GM21447 (cell line): ENCODE results near the gene KCNN1.
"Not testable (repeated sequence)": the region's sequence is repeated elsewhere in the genome, so short reads cannot be mapped to it uniquely, and the experiment has no call there.

ENCODE experiments used
- ATAC-seq: cut with Tn5 transposase; IDR thresholded peaks from one replicate; pipeline ENCODE4 v1.9.1; 2021; ENCODE audit not compliant: unreplicated experiment

KCNN1 gene

DNA sequence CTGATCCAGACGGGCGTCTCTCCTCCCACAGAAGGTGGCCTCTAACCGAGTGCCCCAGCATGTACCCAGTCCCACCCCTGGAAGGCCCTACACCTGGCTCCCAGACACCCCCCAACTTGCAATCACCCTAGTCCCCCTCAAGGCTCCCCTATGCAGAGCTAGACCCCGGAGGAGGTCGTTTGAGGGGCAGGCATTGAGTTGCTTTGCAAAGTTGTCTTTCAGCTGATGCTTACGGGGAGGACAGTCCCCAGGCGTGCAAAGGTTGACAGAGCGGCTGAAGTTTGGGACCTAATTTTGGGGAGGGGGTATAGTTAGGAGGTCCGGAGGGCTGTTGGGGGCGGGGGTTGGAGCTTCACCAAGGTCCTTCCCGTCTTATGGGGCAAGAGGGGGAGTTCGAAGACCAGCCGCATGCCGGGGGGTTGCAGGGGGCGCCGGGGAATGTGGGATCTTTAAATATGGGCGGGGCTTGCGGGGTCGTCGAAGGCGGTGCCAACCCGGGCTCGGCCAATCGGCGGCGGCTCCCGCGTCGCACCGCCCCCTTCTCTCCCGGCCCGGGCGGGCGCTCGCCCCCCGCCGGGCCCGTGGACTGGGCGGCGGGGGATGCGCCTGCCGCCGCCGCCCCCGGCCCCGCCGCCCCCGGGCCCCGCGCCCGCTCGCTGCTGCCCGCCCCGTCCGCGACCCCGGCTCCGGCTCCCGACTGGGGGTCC, at the start of gene KCNN1:
TSS of gene KCNN1 (plus strand) at position 558 of the 707 bp plus-strand sequence. CDS start 6,782 bp downstream, outside the sequence.
- ATAC-seq, result no peak

DNA sequence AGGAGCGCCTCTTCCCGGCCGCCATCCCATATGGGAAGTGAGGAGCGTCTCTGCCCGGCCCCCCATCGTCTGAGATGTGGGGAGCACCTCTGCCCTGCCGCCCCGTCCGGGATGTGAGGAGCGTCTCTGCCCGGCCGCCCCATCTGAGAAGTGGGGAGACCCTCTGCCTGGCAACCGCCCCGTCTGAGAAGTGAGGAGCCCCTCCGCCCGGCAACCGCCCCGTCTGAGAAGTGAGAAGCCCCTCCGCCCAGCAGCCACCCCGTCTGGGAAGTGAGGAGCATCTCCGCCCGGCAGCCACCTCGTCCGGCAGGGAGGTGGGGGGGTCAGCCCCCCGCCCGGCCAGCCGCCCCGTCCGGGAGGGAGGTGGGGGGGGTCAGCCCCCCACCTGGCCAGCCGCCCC, 48.8 kb upstream of the KCNN1 start:
- not testable (repeated sequence) for ATAC-seq

DNA sequence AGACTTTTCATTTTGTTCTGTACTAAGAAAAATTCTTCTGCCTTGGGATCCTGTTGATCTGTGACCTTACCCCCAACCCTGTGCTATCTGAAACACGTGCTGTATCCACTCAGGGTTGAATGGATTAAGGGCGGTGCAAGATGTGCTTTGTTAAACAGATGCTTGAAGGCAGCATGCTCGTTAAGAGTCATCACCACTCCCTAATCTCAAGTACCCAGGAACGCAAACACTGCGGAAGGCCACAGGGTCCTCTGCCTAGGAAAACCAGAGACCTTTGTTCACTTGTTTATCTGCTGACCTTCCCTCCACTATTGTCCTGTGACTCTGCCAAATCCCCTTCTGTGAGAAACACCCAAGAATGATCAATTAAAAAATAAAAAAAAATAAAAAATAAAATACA, 47.8 kb upstream of the KCNN1 start:
- ATAC-seq, result not testable (repeated sequence)

DNA sequence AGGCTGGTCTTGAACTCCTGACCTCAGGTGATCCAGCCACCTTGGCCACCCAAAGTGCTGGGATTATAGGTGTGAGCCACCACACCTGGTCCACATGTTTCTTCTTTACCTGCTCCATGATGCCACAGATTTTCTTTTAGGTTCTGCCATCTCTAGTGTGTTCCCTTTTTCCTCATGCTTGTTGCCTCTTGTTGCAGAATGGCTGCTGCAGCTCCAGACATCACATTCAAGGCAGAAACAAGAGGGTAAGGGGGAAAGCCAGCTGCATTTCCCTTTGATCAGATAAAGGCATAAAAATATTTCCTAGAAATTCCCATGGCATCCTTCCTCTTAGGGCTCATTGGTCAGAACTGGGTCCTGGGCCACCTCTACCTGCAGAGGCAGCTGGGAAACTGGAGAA, 46.4 kb upstream of the KCNN1 start:
- ATAC-seq, result no peak

DNA sequence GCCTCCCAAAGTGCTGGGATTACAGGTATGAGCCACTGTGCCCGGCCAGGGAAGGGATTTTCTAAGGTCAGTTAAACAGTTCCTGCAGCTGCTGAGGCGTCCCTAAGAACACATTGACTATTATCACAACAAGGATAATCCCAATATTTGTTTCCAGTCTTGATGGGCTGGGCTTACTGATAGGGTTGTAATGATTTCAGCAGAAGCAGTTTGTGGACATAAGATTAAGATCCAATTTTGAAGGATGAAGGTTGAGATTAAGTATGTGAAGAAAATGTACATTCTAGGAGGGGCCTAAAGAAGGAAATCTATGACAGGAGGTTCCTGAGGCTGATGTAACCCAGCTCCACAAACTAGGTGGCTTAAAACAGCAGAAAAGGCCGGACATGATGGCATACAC, 44.8 kb upstream of the KCNN1 start:
- no peak for ATAC-seq

DNA sequence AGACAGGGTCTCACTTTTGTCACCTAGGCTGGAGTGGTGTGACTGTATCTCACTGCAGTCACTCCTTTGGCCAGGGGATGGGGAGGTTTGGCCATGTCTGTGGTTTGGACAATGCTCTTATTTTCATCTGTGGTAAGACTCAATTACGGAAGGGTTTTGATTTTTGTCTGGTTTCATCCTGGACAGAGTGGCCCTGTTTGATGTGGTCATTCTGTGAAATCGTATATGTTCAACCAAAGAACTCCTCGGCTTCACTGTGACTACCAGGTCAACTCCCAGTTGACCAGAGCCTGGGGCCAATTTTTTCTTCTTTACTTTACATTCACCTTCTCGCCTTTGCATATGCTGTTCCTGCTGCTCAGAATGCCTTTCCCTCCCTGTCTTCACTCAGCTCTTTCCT, 40.9 kb upstream of the KCNN1 start:
- no peak for ATAC-seq

DNA sequence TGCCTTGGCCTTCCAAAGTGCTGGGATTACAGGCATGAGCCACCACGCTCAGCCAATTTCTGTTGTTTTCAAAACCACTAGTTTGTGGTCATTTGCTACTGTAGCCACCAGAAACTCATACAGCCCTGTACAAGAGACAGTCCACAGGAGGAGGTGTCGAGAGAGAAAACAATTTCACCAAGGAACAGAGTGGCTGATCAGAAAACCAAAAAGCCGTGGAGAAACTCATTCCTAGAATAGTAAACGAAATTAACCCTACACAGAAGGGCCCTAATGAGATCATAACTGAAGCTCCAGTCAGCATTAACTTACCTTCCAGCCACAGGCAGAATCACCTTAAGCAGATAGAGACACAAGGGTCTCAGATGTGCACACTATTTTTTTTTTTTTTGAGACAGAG, 37.9 kb upstream of the KCNN1 start:
- ATAC-seq, result no peak

DNA sequence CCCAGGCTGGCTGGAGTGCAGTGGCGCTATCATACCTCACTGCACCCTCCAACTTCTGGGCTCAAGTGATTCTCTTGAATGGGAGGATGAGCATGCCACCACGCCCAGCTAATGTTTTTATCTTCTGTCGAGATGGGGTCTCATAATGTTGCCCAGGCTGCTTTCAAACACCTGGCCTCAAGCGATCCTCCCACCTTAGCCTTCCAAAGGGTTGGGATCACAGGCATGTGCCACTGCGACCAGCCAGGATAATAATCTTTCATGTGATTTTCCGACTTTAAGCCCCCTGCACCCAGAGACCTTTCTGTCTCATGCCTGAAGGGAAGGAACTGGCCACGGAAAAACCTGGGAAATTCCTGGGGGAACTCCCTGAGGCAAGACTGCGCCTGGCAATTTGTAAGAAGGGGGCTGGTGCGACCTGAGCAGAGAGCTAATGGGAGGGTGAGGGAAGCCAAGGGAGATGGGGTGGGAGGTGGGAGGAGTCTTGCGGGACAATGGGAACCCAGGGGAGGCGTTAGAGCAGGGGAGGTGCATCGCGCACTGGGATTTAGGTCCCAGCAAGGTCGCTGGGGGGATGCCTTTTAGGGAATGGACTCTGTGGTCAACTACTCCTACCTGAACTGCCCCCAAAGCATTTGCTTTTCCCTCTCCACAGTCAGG, 35.2 kb upstream of the KCNN1 start:
- no peak for ATAC-seq

DNA sequence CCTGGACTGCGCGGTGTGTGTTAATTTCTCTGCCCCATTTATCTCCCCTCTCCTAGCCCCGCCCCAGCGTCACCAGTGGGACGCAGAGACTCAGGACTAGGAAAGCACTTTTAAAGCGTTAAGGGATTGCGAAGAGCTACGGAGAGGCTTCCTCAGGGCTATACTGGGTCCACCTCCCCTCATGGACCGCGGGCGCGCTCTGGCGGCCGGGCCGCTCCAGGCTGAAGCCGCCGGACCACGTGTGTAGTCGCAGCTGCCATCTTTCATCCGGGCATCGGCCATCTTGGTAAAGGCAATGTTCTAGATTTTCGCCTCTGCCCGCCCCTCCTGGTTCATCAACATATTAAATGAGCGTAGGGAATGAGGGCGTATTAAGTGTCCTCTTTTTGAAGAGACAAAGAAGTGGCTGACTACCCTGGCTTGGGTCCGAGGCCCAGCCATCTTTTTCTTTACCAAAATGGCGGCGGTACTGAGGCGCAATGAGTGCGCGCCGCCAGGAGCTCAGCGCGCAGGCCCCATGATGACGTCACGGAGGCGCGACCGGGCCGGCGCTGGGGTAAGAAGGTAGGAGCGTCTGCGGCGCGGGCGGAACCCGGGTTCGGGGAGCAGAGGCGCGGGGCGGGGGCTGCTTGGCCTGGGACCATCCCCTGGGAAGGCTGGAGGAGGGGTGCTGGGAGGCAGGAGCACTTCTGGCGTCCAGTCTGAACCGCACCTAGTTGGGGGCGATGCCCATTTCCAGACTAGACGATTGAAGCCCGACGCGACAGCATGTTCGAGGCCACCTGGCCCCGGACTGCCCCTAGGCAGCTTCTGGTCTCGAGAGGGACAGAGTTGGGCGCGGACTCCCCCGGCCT, 34.2 kb upstream of the KCNN1 start, which contains the start of gene CCDC124:
TSS of gene CCDC124 (plus strand) at position 531 of the 854 bp plus-strand sequence. CDS start 3,406 bp downstream, outside the sequence.
- ATAC-seq, result peak; percentile 65

DNA sequence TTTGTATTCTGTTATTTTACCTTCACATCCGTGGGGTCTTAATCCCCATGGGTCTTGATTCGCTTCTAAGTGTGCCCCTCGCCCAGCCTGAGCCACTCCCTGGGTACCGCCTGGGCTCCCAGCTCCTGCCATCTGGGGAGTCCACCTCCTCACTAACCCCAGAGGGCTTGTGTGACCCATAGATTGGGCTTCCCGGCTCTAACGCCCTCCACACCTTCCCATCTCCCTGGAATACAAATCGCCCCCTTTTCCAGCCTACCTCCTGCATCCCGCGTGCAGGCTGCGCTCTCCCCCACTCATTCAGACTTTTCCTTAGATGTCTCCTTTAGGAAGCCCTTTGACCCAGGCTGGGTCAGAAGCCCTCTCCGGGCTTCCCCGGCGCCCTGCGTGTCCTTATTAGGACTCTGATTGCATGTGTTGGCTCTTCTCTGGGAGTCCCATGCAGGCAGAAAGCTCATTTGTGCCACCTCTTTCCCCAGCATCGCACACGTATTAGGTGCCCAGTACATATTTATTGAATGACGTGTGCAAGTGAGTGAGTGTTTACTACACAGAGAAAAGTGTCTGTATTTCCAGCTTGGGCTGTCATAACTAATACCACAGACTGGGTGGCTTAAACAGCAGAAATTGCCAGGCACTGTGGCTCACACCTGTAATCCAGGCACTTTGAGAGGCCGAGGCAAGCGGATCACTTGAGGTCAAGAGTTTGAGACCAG, 33.3 kb upstream of the KCNN1 start:
- ATAC-seq, result no peak

DNA sequence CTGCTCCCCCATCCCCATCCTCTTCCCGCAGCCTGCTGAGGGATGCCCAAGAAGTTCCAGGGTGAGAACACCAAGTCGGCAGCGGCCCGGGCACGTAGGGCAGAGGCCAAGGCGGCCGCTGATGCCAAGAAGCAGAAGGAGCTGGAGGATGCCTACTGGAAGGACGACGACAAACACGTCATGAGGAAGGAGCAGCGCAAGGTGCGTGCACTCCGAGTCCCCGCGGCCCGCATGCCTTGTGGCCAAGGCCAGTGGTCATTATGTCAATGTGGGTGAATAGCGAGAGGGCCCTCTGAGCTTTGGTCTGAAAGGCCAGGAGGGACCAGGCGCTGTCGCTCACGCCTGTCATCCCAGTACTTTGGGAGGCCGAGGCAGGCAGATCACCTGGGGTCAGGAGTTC, 30.5 kb upstream of the KCNN1 start:
- no peak for ATAC-seq

DNA sequence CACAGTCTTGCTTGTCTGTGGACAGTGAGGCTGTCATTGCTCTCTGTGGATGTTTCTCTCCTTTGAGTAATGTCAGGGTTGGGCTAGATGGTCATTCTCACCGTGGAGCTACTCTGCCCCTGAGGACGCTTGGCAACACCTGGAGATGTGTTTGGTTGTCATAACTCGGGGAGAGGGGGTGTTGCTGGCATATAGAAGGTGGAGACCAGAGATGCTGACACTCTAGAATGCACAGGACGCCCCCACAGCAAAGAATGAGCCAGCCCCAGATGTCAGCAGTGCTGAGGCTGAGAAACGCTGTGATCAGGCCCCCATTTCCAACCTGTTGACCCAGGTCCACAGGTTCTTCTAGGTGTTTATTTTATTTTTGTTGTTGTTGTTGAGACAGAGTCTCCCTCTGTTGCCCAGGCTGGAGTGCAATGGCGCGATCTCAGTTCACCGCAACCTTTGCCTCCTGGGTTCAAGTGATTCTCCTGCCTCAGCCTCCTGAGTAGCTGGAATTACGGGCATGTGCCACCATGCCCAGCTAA, 29.5 kb upstream of the KCNN1 start:
- ATAC-seq, result no peak

DNA sequence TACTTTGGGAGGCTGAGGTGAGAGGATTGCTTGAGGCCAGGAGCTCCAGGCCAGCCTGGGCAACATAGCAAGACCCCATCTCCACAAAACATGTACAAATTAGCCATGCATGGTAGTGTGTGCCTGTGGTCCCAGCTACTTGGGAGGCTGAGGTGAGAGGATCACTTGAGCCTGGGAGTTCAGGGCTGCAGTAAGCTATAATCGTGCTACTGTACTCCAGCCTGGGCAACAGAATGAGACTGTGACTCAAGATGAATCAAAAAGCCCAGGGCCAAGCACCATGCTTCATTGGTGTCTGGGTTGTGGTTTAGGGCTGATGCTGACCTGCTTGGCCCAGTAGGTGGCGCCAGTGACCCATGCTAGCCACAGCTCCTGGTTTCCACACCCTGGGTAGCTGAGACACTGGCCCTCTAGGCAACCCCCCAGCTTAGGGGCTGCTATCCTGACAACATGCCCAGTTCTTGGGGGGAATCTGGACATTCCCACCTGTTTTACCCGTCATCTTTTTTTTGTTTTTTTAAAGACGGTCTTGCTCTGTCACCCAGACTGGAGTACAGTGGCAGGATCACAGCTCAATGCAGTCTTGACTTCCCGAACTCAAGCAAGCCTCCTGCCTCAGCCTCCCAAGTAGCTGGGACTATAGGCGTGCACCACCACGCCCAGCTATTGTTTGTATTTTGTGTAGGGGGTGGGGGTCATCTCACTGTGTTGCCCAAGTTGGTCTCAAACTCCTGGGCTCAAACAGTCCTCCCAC, 28.6 kb upstream of the KCNN1 start:
- no peak for ATAC-seq

DNA sequence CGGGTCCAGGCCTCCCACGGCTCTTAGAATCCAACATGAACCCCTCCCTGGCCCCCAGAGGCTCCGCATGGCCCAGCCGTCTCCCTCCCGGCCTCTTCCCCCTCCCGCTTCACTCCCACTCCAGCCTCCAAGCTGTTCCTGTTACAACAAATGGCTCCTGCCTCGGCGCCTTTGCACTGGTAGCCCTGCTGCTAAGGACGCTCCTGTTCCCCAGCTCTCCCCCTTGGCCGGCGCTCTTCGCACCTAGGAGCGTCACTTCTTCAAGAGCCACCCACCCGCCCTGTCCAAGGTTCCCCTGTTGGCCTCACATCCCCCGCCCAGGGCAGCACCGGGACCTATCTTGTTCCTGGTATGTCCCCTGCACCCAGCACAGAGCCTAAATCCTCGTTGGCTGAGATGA, 24.7 kb upstream of the KCNN1 start:
- ATAC-seq, result no peak

DNA sequence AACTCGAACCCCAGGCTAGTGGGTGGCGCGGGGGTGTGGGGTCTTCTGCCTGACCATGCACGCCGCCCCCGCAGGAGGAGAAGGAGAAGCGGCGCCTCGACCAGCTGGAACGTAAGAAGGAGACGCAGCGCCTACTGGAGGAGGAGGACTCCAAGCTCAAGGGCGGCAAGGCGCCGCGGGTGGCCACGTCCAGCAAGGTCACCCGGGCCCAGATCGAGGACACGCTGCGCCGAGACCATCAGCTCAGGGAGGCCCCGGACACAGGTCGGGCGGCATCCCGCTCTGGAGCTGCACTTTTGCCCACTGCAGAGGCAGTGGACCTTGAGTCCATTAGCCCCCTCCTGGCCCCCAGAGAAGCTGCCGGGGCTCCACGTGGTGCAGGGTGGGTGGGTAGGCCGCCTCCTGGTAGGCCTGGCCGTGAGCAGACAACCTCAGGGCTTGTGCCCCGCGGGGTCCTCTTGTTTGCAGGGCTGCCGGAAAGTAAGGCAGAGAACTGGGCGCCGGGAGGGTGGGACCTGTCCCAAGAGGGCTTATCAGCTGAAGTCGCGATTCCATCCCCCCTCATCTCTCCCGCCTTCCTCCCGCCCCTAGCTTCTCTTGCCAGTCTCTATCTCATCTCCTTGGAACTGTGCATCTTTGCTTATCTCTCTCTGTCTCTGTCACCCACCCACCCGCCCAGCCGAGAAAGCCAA, 24.2 kb upstream of the KCNN1 start:
- no peak for ATAC-seq

DNA sequence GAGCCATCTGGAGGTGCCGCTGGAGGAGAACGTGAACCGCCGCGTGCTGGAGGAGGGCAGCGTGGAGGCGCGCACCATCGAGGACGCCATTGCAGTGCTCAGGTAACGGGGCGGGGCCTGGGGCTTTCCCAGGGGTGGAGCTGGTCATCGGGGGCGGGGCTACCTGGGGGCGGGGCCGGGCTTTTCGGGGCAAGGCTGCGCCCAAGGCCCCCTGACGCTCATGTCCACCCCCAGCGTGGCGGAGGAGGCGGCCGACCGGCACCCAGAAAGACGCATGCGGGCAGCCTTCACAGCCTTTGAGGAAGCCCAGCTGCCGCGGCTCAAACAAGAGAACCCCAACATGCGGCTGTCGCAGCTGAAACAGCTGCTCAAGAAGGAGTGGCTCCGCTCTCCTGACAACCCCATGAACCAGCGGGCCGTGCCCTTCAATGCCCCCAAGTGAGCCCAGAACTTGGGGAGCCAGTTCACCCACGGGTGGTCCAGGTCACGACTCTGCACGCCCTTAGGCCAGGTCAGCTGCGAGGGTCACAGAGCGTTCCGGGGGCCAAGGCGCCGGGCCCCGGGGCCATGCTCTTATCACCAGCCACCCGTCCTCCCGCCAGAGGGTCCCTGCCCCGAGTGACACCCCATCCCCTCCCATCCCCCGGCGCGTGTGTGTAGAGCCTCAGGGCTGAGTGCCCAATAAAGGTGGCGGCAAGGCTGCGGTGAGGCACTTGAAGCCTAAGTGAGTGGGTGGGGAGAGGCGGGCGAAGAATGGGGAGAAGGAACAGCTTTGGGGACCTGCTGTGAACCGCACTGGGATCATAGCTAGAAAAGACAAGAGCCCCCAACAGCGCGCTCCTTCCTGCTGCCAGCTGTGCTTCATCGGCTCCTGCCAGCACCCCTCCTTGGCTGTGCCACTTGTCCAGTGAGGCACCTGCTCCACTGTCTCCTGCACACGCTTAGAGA, 23.4 kb upstream of the KCNN1 start:
- no peak for ATAC-seq

DNA sequence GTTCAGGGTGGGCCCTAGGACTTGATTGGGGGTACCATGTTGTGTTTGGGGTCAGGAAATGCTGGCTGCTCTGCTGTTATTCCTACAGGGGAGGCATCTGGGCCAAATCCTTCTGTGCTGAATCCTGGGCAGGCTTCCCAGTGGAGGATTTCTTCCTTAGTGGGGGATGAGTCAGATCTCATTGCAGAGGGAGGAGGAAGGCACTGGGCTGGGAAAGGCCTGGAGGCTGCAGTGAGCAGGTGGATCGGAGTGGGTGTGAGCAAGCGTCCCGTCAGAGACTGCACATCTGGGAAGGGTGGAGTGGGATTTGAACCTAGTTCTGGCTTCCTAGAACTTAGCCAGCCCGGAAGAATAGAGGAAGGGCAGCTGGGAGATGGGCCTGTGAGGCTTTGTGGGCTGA, 22.6 kb upstream of the KCNN1 start:
- no peak for ATAC-seq
